LNCAP (cell line): ENCODE data around the gene STIM1.

Source experiments
- CTCF ChIP-seq: fragments of 450-650 bp; IDR thresholded peaks from 2 replicates; pipeline ENCODE4 v1.5.1; 2017; ENCODE audit warnings: mild to moderate bottlenecking

Gene STIM1

GRCh38 chr11:3840004-3840869, 15.2 kb upstream of the STIM1 start:
- no peak for TF ChIP-seq CTCF

GRCh38 chr11:3840870-3841425, 14.5 kb upstream of the STIM1 start, which contains the start of gene RHOG:
TSS of gene RHOG (minus strand) at chr11:3840959. CDS start at chr11:3828138, 12,821 bp downstream.
- TF ChIP-seq CTCF, result no peak

GRCh38 chr11:3841426-3842350, 13.8 kb upstream of the STIM1 start:
- TF ChIP-seq CTCF, result peak; percentile 88

GRCh38 chr11:3843326-3843725, 12.1 kb upstream of the STIM1 start:
- TF ChIP-seq CTCF, result no peak

GRCh38 chr11:3845246-3845645, 10.2 kb upstream of the STIM1 start:
- TF ChIP-seq CTCF, result no peak

GRCh38 chr11:3845670-3846069, 9.8 kb upstream of the STIM1 start:
- no peak for TF ChIP-seq CTCF

- peak; percentile 77 for TF ChIP-seq CTCF
Measured at GRCh38 chr11:3849297-3849874, 6.1 kb upstream of the STIM1 start.
